Measurements from ENCODE around the gene ZNF783. TPM values are rescaled to one million over a fixed set of nuclear protein-coding genes. Genes with fewer than 3 reads are reported as not detected.

Gene ZNF783
- total RNA-seq, 2 experiments from 2014 or later: 13.2 to 13.4 TPM

DNA sequence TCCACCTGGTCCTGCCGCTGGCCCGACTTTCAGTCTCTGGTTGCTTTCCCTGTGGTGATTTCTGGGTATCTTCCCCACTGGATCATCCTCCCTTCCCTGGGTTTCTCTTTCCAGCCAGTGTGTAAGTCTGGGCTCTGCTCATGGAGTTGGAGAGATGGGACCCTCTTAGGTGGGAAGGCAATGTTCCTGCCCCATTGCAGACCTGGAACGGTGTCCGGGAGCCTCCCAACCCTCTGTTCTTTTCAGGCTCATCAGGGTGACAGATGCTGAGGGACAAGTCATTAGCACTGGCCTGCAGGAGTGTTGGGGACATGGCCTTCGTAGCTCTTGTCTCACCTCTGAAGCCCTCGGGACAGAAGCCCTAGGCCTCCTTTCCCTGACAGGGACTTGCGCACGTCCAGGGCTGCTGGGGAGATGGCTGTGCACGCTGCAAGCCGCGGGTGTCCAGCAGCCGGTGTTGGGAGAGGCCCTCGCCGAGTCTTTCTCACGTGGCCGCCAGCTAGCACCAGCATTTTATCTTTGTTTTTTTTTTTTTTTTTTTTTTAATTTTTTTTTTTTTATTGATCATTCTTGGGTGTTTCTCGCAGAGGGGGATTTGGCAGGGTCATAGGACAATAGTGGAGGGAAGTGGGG is 17.2 kb downstream of the ZNF783 start:
- DNase-seq (no peak), ATAC-seq (no peak)
- no peaks in the 10 kb centered on the region for H3K27me3 Mint-ChIP-seq
- TF ChIP-seq, protein P1, sequence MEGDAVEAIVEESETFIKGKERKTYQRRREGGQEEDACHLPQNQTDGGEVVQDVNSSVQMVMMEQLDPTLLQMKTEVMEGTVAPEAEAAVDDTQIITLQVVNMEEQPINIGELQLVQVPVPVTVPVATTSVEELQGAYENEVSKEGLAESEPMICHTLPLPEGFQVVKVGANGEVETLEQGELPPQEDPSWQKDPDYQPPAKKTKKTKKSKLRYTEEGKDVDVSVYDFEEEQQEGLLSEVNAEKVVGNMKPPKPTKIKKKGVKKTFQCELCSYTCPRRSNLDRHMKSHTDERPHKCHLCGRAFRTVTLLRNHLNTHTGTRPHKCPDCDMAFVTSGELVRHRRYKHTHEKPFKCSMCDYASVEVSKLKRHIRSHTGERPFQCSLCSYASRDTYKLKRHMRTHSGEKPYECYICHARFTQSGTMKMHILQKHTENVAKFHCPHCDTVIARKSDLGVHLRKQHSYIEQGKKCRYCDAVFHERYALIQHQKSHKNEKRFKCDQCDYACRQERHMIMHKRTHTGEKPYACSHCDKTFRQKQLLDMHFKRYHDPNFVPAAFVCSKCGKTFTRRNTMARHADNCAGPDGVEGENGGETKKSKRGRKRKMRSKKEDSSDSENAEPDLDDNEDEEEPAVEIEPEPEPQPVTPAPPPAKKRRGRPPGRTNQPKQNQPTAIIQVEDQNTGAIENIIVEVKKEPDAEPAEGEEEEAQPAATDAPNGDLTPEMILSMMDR (IDR thresholded peaks at IDR 0.05): no peak
- no peaks in the 10 kb centered on the region for H3K9me3 Mint-ChIP-seq
- no peak overlapping the region for H3K4me3 Mint-ChIP-seq
- no peak overlapping the region for H3K27ac Mint-ChIP-seq
- intact Hi-C loops (cut with micrococcal nuclease): no loop called here
- ChIA-PET POLR2A (interaction anchor here (0.5 kb wide), 1 partner anchor 33 kb away, joined by 3 read pairs; no protein-coding TSS in a partner anchor), CTCF (no interaction called here)
- peaks cover 32% of the 10 kb centered on the region for H3K36me3 Mint-ChIP-seq (ENCODE audit: low read depth)
- H3K4me1 Mint-ChIP-seq (ENCODE audit: low read depth): peaks cover 6% of the 10 kb centered on the region

DNA sequence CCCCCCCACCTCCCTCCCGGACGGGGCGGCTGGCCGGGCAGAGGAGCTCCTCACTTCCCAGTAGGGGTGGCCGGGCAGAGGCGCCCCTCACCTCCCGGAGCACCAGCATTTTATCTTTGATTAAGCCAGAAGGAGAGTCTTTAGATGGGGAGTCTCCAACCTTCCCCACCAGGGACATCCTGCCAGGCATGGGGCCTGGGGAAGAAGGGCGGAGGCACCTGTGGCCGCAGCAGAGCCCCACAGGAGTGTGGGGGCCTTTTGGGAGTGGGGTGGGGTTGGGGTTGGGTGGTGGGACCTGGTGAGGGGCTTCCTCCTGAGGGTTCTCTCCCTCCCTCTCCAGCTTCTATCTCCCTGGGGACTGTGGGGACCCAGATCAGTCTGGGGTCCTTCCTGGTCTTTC is 18.2 kb downstream of the ZNF783 start:
- DNase-seq: no peak
- Mint-ChIP-seq H3K4me3 (no peak overlapping the region), H3K27me3 (no peaks in the 10 kb centered on the region), H3K27ac (no peak overlapping the region), H3K9me3 (no peaks in the 10 kb centered on the region), H3K4me1 (ENCODE audit: low read depth) (peaks cover 13% of the 10 kb centered on the region), H3K36me3 (ENCODE audit: low read depth) (peaks cover 25% of the 10 kb centered on the region)
- POLR2A ChIA-PET: no interaction called here
- ATAC-seq: no peak
- intact Hi-C loops (cut with micrococcal nuclease): no loop called here
- CTCF ChIA-PET: no interaction called here
- TF ChIP-seq, protein P1 (IDR thresholded peaks at IDR 0.05): no peak

DNA sequence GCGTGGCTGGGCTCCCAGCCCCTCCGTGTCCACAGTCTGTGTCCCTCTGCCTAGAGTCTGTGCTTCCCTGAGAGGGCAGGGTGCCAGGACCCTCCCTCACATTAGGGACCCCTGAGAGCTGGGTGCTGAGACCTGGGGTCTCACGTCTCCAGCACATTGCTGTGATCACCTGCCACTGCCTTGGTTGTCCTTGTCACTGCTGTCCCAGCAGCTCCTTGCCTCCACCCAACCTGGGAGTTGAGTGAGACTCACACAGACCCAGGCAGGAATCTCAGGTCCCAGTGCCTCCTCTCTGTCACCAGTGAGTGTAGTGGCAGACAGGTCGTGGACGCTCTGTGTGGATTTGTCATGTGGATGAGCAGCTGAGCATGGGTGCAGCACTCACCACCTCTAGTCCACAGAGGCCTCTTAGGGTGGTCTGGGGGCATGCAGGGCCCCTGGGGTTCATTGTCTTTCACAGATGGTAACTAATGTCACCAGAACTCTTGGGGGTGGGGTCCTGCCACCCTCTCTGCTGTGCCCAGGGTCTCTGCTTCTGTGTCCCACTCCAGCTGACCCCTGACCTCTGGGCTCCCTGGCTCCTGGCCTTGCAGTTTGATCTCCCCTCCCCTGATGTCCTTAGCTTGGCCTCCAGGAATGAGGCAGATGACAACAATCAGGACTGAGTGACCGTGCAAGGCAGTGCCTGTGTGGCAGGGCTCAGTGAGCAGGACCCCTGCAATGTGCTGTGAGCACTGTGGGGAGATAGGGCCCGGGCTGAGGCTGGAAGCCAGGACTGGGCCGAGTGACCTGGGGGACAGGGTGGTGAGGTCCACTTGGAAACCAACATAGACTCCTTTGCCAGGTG is 18.9 kb downstream of the ZNF783 start:
- Mint-ChIP-seq H3K36me3 (ENCODE audit: low read depth) (peaks cover 23% of the 10 kb centered on the region), H3K4me3 (no peak overlapping the region), H3K27ac (no peak overlapping the region), H3K27me3 (no peaks in the 10 kb centered on the region), H3K4me1 (ENCODE audit: low read depth) (peaks cover 18% of the 10 kb centered on the region), H3K9me3 (no peaks in the 10 kb centered on the region)
- no peak for ATAC-seq
- DNase-seq: no peak
- ChIA-PET CTCF (interaction anchor here (1.6 kb wide), 1 partner anchor 41 kb away, joined by 3 read pairs; no protein-coding TSS in a partner anchor), POLR2A (no interaction called here)
- TF ChIP-seq, protein P1 (IDR thresholded peaks at IDR 0.05): no peak
- intact Hi-C loops (cut with micrococcal nuclease): no loop called here

DNA sequence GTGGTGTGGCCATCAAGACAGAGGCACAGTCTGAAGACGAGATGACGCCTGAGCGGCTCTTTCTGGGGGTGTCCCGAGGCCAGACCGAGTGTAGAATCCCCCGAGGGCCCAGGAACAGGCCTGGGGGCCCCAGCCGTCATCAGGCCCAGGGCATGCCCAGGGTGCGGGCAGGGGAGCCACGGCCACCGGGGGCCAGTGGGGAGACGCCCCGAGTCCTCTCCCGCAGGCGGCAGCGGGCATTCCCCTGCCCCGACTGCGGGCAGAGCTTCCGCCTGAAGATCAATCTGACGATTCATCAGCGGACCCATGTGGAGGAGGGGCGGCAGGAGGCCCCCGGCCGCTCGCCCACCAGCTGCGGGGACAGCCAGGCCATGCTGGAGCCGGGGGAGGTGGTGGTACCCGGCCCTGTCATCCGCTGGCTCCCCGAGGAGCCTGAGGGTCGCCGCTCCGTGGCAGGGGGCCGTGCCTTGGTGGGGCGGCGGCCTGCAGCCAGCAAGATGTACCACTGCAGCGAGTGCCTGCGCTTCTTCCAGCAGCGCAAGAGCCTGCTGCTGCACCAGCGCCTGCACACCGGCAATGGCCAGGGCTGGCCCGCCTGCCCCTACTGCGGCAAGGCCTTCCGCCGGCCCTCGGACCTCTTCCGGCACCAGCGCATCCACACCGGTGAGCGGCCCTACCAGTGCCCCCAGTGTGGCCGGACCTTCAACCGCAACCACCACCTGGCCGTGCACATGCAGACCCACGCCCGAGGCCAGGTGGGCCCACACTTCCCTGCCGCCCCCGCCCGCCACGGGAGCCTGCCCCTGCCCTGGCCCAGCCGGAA is 19.7 kb downstream of the ZNF783 start:
- POLR2A ChIA-PET: no interaction called here
- TF ChIP-seq, protein P1 (IDR thresholded peaks at IDR 0.05): no peak
- Mint-ChIP-seq H3K4me1 (ENCODE audit: low read depth) (peaks cover 25% of the 10 kb centered on the region), H3K27me3 (no peaks in the 10 kb centered on the region), H3K4me3 (no peak overlapping the region), H3K36me3 (ENCODE audit: low read depth) (peaks cover 18% of the 10 kb centered on the region), H3K27ac (no peak overlapping the region), H3K9me3 (no peaks in the 10 kb centered on the region)
- ATAC-seq (no peak), DNase-seq (no peak)
- intact Hi-C loops (cut with micrococcal nuclease): no loop called here
- CTCF ChIA-PET: interaction anchor here (1.6 kb wide), 1 partner anchor 41 kb away, joined by 3 read pairs; no protein-coding TSS in a partner anchor

Measured in activated CD8-positive, alpha-beta T cell treated with anti-CD3 and anti-CD28 coated beads for 36 hours (primary cell).